Measurements from ENCODE around the gene DCTN4.

- TF ChIP-seq CEBPB (tag; IDR thresholded peaks at IDR 0.05) (no peak), CTCF (IDR thresholded peaks at IDR 0.05 in 2 of 3, conservative IDR thresholded peaks at IDR 0.05 in 1 of 3; ENCODE audit: insufficient read depth in 2 of 3, low read depth in 1 of 3, low read length in 3 of 3) (no peak), SMARCC2 (IDR thresholded peaks at IDR 0.05; ENCODE audit: low read depth) (no peak), TEAD4 (IDR thresholded peaks at IDR 0.05; ENCODE audit: low read length) (no peak), TEAD4 (CRISPR knock-in tag; IDR thresholded peaks at IDR 0.05; ENCODE audit: borderline replicate concordance) (no peak), ATF1 (CRISPR knock-in tag; IDR thresholded peaks at IDR 0.05) (no peak), ATF1 (tag; IDR thresholded peaks at IDR 0.05) (no peak), NRF1 (conservative IDR thresholded peaks at IDR 0.05 in 1 of 2, IDR thresholded peaks at IDR 0.05 in 1 of 2) (no peak), MYC (IDR thresholded peaks at IDR 0.05; ENCODE audit: low read depth, low read length) (no peak), MYC (CRISPR knock-in tag; IDR thresholded peaks at IDR 0.05; ENCODE audit: borderline replicate concordance, low read depth) (no peak)
Observed at GRCh38 chr5:150753463-150753862, 5.4 kb downstream of the DCTN4 start.
